Left colon (tissue), 2 donors: ENCODE results near the gene POMP. TPM values are rescaled to one million over a fixed set of nuclear protein-coding genes. Genes with fewer than 3 reads are reported as not detected.

Experiments used
- ATAC-seq: fragments of 200-7000 bp; cut with Tn5 transposase; one replicate; pipeline ENCODE4 v1.9.1; 2020; ENCODE audit warnings: mild to moderate bottlenecking, moderate library complexity
- DNase-seq, 2 donors: peaks; one replicate each; pipeline ENCODE4 v3.0.0-alpha.2; 2020
- intact Hi-C, 2 donors: fragments of 100-400 bp; cut with DNase I in 1 of 2; cut with micrococcal nuclease in 1 of 2; formaldehyde crosslinking; loops; one replicate each; pipeline versions ENCODE4 v1.11.2 to v1.14.0; 2022; cut with DNase I, micrococcal nuclease
- long read RNA-seq: library from polyadenylated mRNA; unstranded; transcript quantifications from one replicate; pipeline ENCODE4 v2.0.0, GENCODE V29; 2021
- total RNA-seq, 2 donors: library from RNA; stranded (reverse); fragmentation: NEBNext Ultra II Directional; extraction: Animal tissue kit (Norgen Biotek cat#: 25700); gene quantifications; one replicate each; pipeline ENCODE4 v1.2.1, GENCODE V29; 2021
- donor health status: DM: no; HTN: no; CAD: no.
- donor health status: DM: yes; HTN: yes; CAD: no.

Gene POMP
- 10 to 100 TPM; 62.5 to 70.8 TPM for total RNA-seq
- long read RNA-seq, transcript POMP-201 (6 exons, 1,330 nt), result major isoform, 145 of 151 reads
- long read RNA-seq, partial matches to known transcripts, result 2 of 151 reads
- long read RNA-seq, other reads (novel, unspliced or antisense), result 4 of 151 reads

- intact Hi-C loops, result no loop called here
- ATAC-seq, result peak; percentile 97
Measured at GRCh38 chr13:28658796-28659620, at the start of gene POMP. Gene POMP, plus strand, starts transcription at chr13:28659130. Its CDS starts 55 bp downstream, at chr13:28659185.

GRCh38 chr13:28609381-28609780 is 49.5 kb upstream of the POMP start:
- DNase-seq (no peak), ATAC-seq (no peak)
- intact Hi-C loops, result no loop called here

More at GRCh38 chr13:28658796-28659620, at the start of gene POMP:
- peak; percentile 90 to 94 for DNase-seq

GRCh38 chr13:28609926-28610325 is 49.0 kb upstream of the POMP start:
- intact Hi-C loops, result no loop called here
- no peak for DNase-seq
- no peak for ATAC-seq

GRCh38 chr13:28610996-28611395 is 47.9 kb upstream of the POMP start:
- DNase-seq, result no peak
- no peak for ATAC-seq
- intact Hi-C loops, result no loop called here

GRCh38 chr13:28611654-28612131 is 47.2 kb upstream of the POMP start:
- intact Hi-C loops, result no loop called here
- no peak for DNase-seq
- ATAC-seq, result no peak

GRCh38 chr13:28613562-28613961 is 45.4 kb upstream of the POMP start:
- DNase-seq (no peak), ATAC-seq (peak; percentile 97)
- intact Hi-C loops, result no loop called here

GRCh38 chr13:28615916-28616446 is 42.9 kb upstream of the POMP start:
- ATAC-seq (no peak), DNase-seq (no peak)
- intact Hi-C loops, result no loop called here

- DNase-seq (no peak), ATAC-seq (no peak)
- intact Hi-C loops, result no loop called here
Measured at GRCh38 chr13:28618230-28618994, 40.5 kb upstream of the POMP start.

GRCh38 chr13:28620011-28620830 is 38.7 kb upstream of the POMP start:
- ATAC-seq (no peak), DNase-seq (no peak)
- intact Hi-C loops, result no loop called here

- intact Hi-C loops, result no loop called here
- ATAC-seq, result no peak
Measured at GRCh38 chr13:28621449-28621848, 37.5 kb upstream of the POMP start.

GRCh38 chr13:28622286-28622685 is 36.6 kb upstream of the POMP start:
- peak in 1 of 2 donors; percentile 54 for DNase-seq
- intact Hi-C loops, result no loop called here
- ATAC-seq, result no peak

More at GRCh38 chr13:28621449-28621848, 37.5 kb upstream of the POMP start:
- no peak for DNase-seq

- no peak for ATAC-seq
Measured at GRCh38 chr13:28623782-28624706, 34.9 kb upstream of the POMP start.

GRCh38 chr13:28624707-28625432 is 34.1 kb upstream of the POMP start:
- ATAC-seq, result no peak
- intact Hi-C loops, result no loop called here
- no peak for DNase-seq

More at GRCh38 chr13:28623782-28624706, 34.9 kb upstream of the POMP start:
- intact Hi-C loops, result no loop called here
- no peak for DNase-seq

GRCh38 chr13:28626266-28626665 is 32.7 kb upstream of the POMP start:
- DNase-seq (no peak), ATAC-seq (no peak)
- intact Hi-C loops, result no loop called here

- no peak for ATAC-seq
Measured at GRCh38 chr13:28628241-28628640, 30.7 kb upstream of the POMP start.

GRCh38 chr13:28630869-28631268 is 28.1 kb upstream of the POMP start:
- intact Hi-C loops, result no loop called here
- DNase-seq (no peak), ATAC-seq (no peak)

More at GRCh38 chr13:28628241-28628640, 30.7 kb upstream of the POMP start:
- no peak for DNase-seq
- intact Hi-C loops, result no loop called here

GRCh38 chr13:28631801-28632200 is 27.1 kb upstream of the POMP start:
- intact Hi-C loops, result no loop called here
- no peak for DNase-seq
- ATAC-seq, result no peak
